CD4-positive, alpha-beta T cell (primary cell): ENCODE data around the gene UBR7. TPM values are rescaled to one million over a fixed set of nuclear protein-coding genes. Genes with fewer than 3 reads are reported as not detected.

ENCODE experiments used
- ATAC-seq: fragments of 200-7000 bp; cut with Tn5 transposase; one replicate; pipeline ENCODE4 v1.10.0; 2022; ENCODE audit warnings: mild to moderate bottlenecking; ENCODE audit not compliant: poor library complexity
- CTCF ChIA-PET: fragments of 350-600 bp; sonication (Branson Sonifier 250); formaldehyde crosslinking; loops from one replicate; lab custom pipeline; 2021; ENCODE audit warnings: antibody characterized with exemption, inconsistent platforms; lab: Charles Lee
- POLR2A ChIA-PET: fragments of 350-600 bp; sonication (Branson Sonifier 250); formaldehyde crosslinking; loops from one replicate; lab custom pipeline; 2021; ENCODE audit warnings: antibody characterized with exemption, inconsistent platforms; lab: Charles Lee
- DNase-seq, 14 experiments: peaks; one replicate each; pipeline ENCODE4 v3.0.0-alpha.2; 2013 to 2020; ENCODE audit warnings: mixed read lengths in 2 of 14
- H3K27ac ChIP-seq, 2 donors: one replicate each; pipeline versions ENCODE4 v1.5.1 to v1.7.0; 2013; ENCODE audit warnings: low read length in 2 of 2, low read depth in 1 of 2, mild to moderate bottlenecking in 1 of 2
- H3K27me3 ChIP-seq, 2 experiments: 1 replicate in 1 of 2; 2 replicates in 1 of 2; pipeline versions ENCODE4 v1.6.1 to v1.7.0; 2013; ENCODE audit warnings: low read length in 2 of 2, control low read depth in 1 of 2, mild to moderate bottlenecking in 1 of 2, moderate library complexity in 1 of 2; ENCODE audit not compliant: insufficient read depth in 2 of 2, control insufficient read depth in 1 of 2
- H3K36me3 ChIP-seq: one replicate; pipeline ENCODE4 v1.6.1; 2013; ENCODE audit warnings: low read length, control low read depth; ENCODE audit not compliant: insufficient read depth
- H3K4me1 ChIP-seq: one replicate; pipeline ENCODE4 v1.6.1; 2013; ENCODE audit warnings: low read length, control low read depth; ENCODE audit not compliant: insufficient read depth
- H3K4me3 ChIP-seq: one replicate; pipeline ENCODE4 v1.5.1; 2013; ENCODE audit warnings: mild to moderate bottlenecking, low read length, moderate library complexity
- H3K9me3 ChIP-seq, 2 experiments: 1 replicate in 1 of 2; 2 replicates in 1 of 2; pipeline versions ENCODE4 v1.6.1 to v1.7.0; 2013; ENCODE audit warnings: low read length in 2 of 2, mild to moderate bottlenecking in 2 of 2, control low read depth in 1 of 2, moderate library complexity in 1 of 2; ENCODE audit not compliant: control insufficient read depth in 1 of 2, insufficient read depth in 1 of 2
- H3K27ac Mint-ChIP-seq: one replicate; pipeline ENCODE4 v1.8.0; 2020; ENCODE audit warnings: mixed read lengths
- H3K27me3 Mint-ChIP-seq: one replicate; pipeline ENCODE4 v1.8.0; 2021; ENCODE audit warnings: mixed read lengths
- H3K36me3 Mint-ChIP-seq: one replicate; pipeline ENCODE4 v1.8.0; 2021; ENCODE audit warnings: low read depth, mixed read lengths
- H3K4me1 Mint-ChIP-seq: one replicate; pipeline ENCODE4 v1.8.0; 2021; ENCODE audit warnings: low read depth, mixed read lengths
- H3K4me3 Mint-ChIP-seq: one replicate; pipeline ENCODE4 v1.8.0; 2020; ENCODE audit warnings: mild to moderate bottlenecking, mixed read lengths
- H3K9me3 Mint-ChIP-seq: one replicate; pipeline ENCODE4 v1.8.0; 2020; ENCODE audit warnings: mixed read lengths
- intact Hi-C, 2 experiments: fragments of 100-400 bp; cut with DNase I in 1 of 2; cut with micrococcal nuclease in 1 of 2; formaldehyde crosslinking; loops; one replicate each; pipeline versions ENCODE4 v1.15.1 to v1.9.0; 2023 to 2025; cut with DNase I, micrococcal nuclease
- total RNA-seq, 174 experiments: library from RNA in 2 of 174; stranded (reverse) in 2 of 174; gene quantifications; one replicate each; pipeline ENCODE4 v1.2.3 and lab custom pipeline; 2021 to 2026
- TF ChIP-seq, protein P1 (sequence below): fragments of 200-600 bp; IDR thresholded peaks from one replicate; pipeline ENCODE4 v1.8.0; 2022; ENCODE audit warnings: antibody characterized with exemption, mild to moderate bottlenecking

UBR7 gene
- total RNA-seq, 2 experiments from 2014 or later: 6.8 to 7.4 TPM

DNA sequence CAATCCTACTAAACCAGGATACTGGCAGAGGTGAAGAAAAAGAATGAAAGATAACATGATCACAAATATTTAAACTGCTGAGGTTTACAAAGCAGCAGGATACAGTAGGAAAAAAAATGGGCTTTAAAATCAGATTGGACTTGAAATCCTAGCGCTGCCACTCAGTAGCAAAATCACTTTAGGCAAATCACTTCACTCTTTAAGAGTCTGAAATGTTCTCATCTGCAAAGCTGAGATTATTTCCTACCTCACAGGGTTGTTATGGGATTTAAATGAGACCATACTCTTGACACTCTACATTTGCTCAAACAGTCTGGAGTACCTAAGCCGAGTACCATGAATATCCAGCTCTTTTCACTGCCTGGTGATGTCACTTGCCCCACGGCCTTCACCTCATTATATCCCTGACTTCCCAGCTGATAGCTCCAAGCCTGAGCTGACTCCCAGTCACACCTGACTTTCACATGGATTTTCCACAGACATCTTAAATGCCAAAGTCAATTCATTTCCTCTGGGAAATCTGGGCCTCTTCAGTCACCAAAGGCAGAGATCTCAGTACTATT is 60.2 kb downstream of the UBR7 start:
- ChIA-PET POLR2A (no interaction called here), CTCF (interaction anchor here (0.9 kb wide), 1 partner anchor 9 kb away, joined by 3 read pairs; no protein-coding TSS in a partner anchor)
- Histone ChIP-seq H3K9me3 (no peaks in the 10 kb centered on the region), H3K36me3 (peaks cover 8% of the 10 kb centered on the region), H3K27me3 (no peaks in the 10 kb centered on the region), H3K27ac (no peak overlapping the region), H3K4me3 (no peak overlapping the region), H3K4me1 (no peaks in the 10 kb centered on the region)
- intact Hi-C loops: no loop called here
- ATAC-seq (no peak), DNase-seq (no peak)
- H3K4me1 Mint-ChIP-seq: peaks cover 31% of the 10 kb centered on the region
- H3K9me3 Mint-ChIP-seq: no peaks in the 10 kb centered on the region
- no peak overlapping the region for H3K4me3 Mint-ChIP-seq
- no peak overlapping the region for H3K27ac Mint-ChIP-seq
- no peaks in the 10 kb centered on the region for H3K27me3 Mint-ChIP-seq
- peaks cover 44% of the 10 kb centered on the region for H3K36me3 Mint-ChIP-seq
- TF ChIP-seq, protein P1, sequence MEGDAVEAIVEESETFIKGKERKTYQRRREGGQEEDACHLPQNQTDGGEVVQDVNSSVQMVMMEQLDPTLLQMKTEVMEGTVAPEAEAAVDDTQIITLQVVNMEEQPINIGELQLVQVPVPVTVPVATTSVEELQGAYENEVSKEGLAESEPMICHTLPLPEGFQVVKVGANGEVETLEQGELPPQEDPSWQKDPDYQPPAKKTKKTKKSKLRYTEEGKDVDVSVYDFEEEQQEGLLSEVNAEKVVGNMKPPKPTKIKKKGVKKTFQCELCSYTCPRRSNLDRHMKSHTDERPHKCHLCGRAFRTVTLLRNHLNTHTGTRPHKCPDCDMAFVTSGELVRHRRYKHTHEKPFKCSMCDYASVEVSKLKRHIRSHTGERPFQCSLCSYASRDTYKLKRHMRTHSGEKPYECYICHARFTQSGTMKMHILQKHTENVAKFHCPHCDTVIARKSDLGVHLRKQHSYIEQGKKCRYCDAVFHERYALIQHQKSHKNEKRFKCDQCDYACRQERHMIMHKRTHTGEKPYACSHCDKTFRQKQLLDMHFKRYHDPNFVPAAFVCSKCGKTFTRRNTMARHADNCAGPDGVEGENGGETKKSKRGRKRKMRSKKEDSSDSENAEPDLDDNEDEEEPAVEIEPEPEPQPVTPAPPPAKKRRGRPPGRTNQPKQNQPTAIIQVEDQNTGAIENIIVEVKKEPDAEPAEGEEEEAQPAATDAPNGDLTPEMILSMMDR: no peak

DNA sequence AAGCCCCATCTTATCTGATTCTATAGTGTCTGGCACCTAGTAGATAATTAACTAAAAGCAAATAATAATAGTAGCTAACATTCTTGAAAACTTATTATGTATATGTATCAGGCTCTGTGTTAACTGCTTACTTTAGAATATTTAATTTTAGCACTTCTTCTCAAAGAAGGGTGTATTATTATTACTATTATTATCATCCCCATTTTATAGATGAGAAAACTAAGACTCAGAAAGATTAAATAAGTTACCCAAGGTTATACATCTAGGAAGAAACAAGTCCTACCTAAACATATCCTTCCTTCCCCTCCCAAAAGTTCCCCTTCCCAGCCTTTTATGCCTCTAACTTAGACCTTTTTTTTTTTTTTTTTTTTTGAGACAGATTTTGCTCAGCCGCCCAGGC is 61.4 kb downstream of the UBR7 start:
- peaks cover 36% of the 10 kb centered on the region for H3K36me3 Mint-ChIP-seq
- Histone ChIP-seq H3K4me3 (no peak overlapping the region), H3K4me1 (no peaks in the 10 kb centered on the region), H3K27me3 (no peaks in the 10 kb centered on the region), H3K36me3 (peaks cover 7% of the 10 kb centered on the region), H3K9me3 (no peaks in the 10 kb centered on the region), H3K27ac (no peak overlapping the region)
- H3K9me3 Mint-ChIP-seq: no peaks in the 10 kb centered on the region
- TF ChIP-seq, protein P1: no peak
- H3K27me3 Mint-ChIP-seq: no peaks in the 10 kb centered on the region
- DNase-seq (no peak), ATAC-seq (no peak)
- peaks cover 33% of the 10 kb centered on the region for H3K4me1 Mint-ChIP-seq
- H3K27ac Mint-ChIP-seq: no peak overlapping the region
- H3K4me3 Mint-ChIP-seq: no peak overlapping the region
- intact Hi-C loops: no loop called here
- ChIA-PET POLR2A (no interaction called here), CTCF (no interaction called here)

DNA sequence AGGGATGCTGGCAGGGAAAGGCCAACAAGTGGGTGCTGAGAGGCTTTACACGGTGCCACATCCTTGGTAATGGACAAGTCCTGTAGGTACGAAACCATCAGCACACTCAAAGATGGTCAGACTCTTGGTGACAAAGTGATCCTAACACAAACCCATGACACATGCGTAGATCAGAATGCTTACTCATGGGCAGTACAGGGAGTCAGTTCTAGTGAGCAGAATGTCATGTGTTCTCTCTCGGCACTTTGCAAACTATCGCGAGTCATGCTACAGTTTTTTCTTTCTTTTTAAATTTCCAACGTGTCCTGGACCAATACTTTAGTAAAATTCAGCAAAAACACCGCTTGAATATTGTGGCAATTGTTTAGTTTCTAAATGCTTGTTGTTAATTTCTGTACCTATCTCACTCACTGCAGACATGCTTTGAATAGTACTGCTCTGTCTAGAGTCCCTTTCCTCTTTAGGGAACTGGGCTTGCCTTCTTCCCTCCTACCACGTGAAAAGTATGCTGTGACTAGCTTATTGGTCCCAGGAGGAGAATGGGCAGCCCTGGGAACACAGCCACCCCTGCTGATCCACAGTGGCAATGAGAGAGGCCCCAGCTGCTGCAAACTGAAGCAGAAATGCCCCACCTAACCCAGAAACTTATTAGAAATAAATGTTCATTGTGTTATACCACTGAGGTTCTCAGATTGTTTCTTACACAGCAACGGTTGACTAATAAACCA is 62.4 kb downstream of the UBR7 start:
- Mint-ChIP-seq H3K4me1 (peaks cover 23% of the 10 kb centered on the region), H3K27me3 (no peaks in the 10 kb centered on the region), H3K4me3 (no peak overlapping the region), H3K9me3 (no peaks in the 10 kb centered on the region), H3K27ac (no peak overlapping the region), H3K36me3 (peaks cover 30% of the 10 kb centered on the region)
- ChIA-PET POLR2A (no interaction called here), CTCF (no interaction called here)
- no peaks in the 10 kb centered on the region for H3K4me1 ChIP-seq
- TF ChIP-seq, protein P1: no peak
- DNase-seq (peak in 1 of 14 experiments; percentile 11), ATAC-seq (no peak)
- no peak overlapping the region for H3K4me3 ChIP-seq
- intact Hi-C loops: no loop called here
- no peaks in the 10 kb centered on the region for H3K9me3 ChIP-seq
- no peaks in the 10 kb centered on the region for H3K27me3 ChIP-seq
- H3K36me3 ChIP-seq: no peaks in the 10 kb centered on the region
- H3K27ac ChIP-seq: no peak overlapping the region
